Fibroblast of the aortic adventitia (primary cell): ENCODE data around the gene CC2D2A. TPM values are rescaled to one million over a fixed set of nuclear protein-coding genes. Genes with fewer than 3 reads are reported as not detected.

ENCODE experiments used
- DNase-seq: peaks from one replicate; pipeline ENCODE4 v3.0.0-alpha.2; 2010; ENCODE audit warnings: low read depth
- H3K4me3 ChIP-seq: 2 replicates; pipeline ENCODE4 v1.5.1; 2011; ENCODE audit warnings: low read depth, mild to moderate bottlenecking, control low read depth, low read length, moderate library complexity
- total RNA-seq: library from RNA; depleted of rRNA; stranded (reverse); fragments of >200 nt; gene quantifications from 2 replicates; pipeline ENCODE4 v1.2.3, GENCODE V29; 2012; ENCODE audit warnings: low replicate concordance
- TF ChIP-seq, protein P1 (sequence below): IDR thresholded peaks from 2 replicates; pipeline ENCODE4 v1.5.1; 2011; ENCODE audit warnings: mild to moderate bottlenecking, low read length, control low read depth, inconsistent platforms; ENCODE audit not compliant: insufficient read depth

CC2D2A gene
- total RNA-seq, 1 donor: 52.9 TPM

DNA sequence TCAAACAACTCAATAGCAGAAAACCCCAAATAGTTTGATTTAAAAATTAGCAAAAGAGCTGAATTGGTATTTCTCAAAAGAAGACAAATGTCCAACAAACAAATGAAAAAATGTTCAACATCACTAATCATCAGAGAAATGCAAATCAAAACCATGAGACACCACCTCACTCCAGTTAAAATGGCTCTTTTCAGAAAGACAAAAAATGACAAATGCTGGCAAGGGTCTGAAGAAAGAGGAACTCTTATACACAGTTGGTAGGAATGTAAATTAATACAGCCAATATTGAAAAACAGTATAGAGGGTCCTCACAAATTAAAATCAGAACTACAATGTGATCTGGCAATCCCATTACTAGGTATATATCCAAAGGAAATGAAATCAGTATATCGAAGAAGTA, 115.1 kb downstream of the CC2D2A start:
- no peak overlapping the region for H3K4me3 ChIP-seq
- DNase-seq: no peak
- TF ChIP-seq, protein P1, sequence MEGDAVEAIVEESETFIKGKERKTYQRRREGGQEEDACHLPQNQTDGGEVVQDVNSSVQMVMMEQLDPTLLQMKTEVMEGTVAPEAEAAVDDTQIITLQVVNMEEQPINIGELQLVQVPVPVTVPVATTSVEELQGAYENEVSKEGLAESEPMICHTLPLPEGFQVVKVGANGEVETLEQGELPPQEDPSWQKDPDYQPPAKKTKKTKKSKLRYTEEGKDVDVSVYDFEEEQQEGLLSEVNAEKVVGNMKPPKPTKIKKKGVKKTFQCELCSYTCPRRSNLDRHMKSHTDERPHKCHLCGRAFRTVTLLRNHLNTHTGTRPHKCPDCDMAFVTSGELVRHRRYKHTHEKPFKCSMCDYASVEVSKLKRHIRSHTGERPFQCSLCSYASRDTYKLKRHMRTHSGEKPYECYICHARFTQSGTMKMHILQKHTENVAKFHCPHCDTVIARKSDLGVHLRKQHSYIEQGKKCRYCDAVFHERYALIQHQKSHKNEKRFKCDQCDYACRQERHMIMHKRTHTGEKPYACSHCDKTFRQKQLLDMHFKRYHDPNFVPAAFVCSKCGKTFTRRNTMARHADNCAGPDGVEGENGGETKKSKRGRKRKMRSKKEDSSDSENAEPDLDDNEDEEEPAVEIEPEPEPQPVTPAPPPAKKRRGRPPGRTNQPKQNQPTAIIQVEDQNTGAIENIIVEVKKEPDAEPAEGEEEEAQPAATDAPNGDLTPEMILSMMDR: no peak

DNA sequence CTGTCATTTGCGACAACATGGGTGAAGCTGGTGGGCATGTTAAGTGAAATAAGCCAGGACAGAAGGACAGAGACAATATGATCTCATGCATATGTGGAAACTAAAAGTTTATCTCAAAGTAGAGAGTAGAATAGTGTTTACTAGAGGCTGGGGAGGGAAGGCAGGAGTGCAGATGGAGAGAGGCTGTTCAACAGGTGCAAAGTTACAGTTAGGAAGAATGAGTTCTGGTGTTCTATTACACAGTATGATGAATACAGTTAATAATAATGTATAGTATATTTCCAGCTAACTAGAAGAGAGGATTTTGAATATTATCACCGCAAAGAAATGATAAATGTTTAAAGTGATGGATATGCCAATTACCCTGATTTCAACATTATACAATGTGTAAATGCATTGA, 115.6 kb downstream of the CC2D2A start:
- TF ChIP-seq, protein P1: no peak
- no peak overlapping the region for H3K4me3 ChIP-seq
- no peak for DNase-seq

DNA sequence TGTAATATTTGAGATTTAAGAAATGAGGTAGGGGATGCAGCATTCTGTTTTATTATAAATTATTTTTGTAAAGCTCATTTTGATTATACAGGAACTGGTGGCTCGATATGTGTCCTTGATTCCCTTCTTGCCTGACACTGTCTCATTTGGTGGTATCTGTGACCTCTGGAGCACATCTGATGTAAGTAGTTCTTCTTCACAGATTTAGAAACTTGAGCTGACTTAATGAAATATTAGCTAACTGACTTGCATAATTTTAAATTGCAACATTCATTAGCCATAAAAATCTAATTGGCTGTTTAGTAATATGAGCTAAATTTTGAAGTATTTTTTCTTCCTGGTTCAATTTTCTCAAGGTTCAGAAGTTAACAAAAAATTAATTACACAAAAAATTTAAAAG, 116.4 kb downstream of the CC2D2A start:
- TF ChIP-seq, protein P1: no peak
- no peak for DNase-seq
- H3K4me3 ChIP-seq: no peak overlapping the region

DNA sequence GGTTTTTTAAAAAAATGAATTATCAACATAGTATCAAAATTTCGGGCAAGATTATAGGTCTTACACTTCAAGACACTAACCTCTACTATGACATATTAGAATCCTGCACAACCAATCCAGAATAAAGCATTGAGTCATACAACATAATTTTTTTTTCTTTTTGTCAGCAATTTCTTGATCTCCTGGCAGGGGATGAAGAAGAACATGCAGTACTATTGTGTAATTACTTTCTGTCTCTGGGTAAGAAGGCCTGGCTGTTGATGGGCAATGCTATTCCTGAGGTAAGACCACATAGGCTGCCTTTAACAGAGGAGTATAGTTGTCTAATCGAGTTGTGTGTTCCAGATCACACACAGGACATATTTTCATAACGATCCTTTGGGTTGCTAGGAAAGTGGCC, 118.0 kb downstream of the CC2D2A start:
- H3K4me3 ChIP-seq: no peak overlapping the region
- TF ChIP-seq, protein P1: no peak
- peak; percentile 23 for DNase-seq

DNA sequence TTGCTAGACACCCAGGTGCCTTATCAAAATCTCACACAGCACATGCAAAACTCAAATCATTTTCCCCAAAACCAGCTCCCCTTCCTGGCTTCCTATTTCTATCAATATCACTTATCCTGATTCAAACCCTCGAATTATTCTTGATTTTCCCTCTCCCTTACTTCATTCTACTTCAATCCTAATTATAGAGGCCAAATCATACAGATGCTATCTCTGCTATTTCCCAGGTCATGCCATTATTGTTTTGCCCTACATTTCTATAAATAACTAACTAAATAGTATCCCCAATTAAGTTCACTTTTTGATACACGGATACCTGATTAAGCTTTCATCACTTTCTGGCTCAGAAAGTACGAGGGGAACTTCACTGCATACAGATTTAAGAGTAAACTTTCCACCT, 123.1 kb downstream of the CC2D2A start:
- DNase-seq: no peak
- H3K4me3 ChIP-seq: no peak overlapping the region
- TF ChIP-seq, protein P1: no peak

DNA sequence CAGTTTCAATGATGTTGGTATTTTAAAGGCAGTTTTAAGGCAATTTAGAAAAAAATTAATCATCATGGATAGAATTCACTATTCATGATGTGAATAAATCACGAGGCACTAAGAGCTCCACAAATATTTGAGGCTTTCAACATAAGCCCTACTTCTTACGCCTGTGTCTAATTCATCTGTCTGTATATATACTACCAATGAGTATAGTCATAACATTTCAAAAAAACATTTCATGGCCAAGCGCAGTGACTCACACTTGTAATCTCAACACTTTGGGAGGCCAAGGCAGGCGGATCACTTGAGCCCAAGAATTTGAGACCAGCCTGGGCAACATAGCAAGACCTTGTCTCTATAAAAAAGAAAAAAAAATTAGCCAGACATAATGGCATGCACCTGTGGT, 129.0 kb downstream of the CC2D2A start:
- peak; percentile 13 for DNase-seq
- TF ChIP-seq, protein P1: no peak
- H3K4me3 ChIP-seq: no peak overlapping the region

DNA sequence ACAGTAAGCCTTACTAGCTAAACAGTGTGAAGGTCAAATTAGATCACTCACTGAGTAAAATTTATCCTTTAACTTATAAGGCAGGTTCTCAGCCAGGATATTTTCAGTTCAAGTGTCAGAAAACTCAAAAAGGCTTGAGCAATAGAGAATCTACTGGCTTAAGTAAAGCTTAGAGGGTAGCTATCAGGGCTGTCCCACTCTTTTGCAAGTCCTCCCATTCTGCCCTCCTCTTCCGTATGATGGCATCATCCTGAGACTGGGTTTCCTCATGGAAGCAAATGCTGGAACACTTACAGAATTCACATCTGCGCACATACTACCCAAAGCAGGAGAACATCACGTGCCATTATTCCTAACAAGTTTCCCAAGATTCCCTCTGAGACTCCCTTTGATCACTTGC, 130.5 kb downstream of the CC2D2A start:
- TF ChIP-seq, protein P1: no peak
- no peak overlapping the region for H3K4me3 ChIP-seq
- DNase-seq: no peak
